ENCODE data around the gene CACNG7. TPM values are rescaled to one million over a fixed set of nuclear protein-coding genes. Genes with fewer than 3 reads are reported as not detected.

CACNG7 gene
- total RNA-seq, 4 donors from 2014 or later, result not detected

DNA sequence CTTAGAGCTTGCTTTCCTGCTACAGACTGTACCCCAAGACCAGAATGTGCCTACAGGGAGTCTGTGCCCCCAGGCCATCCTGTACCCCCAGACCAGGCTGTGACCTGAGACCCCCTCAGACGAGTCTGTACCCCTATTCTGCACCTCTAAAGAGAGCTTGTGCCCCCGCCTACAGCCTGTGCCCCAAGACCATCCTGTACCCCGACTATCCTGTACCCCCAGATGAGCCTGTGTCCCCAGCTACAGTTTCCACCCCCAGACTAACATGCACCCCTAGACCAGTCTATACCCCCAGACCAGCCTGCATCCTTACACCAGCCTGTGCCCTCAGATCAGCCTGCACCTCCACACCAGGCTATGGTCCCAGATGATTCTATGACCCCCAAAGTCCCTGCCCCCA lies 84.4 kb downstream of the CACNG7 start:
- Histone ChIP-seq H3K4me1 (peaks cover 3 to 13% (median 5%) of the 10 kb centered on the region in 3 donors), H3K27ac (no peak overlapping the region), H3K36me3 (no peaks in the 10 kb centered on the region), H3K9me3 (no peaks in the 10 kb centered on the region), H3K27me3 (peaks cover 0 to 88% (median 9%) of the 10 kb centered on the region in 4 donors), H3K4me3 (no peak overlapping the region)
- WGBS, 2 donors, result 40 to 62% methylated on average over 3 of the region's 3 CpGs
- intact Hi-C loops (cut with DNase I), result no loop called here
- no peak for DNase-seq
- no peak for TF ChIP-seq POLR2A (IDR thresholded peaks at IDR 0.05)
- TF ChIP-seq, protein P1, sequence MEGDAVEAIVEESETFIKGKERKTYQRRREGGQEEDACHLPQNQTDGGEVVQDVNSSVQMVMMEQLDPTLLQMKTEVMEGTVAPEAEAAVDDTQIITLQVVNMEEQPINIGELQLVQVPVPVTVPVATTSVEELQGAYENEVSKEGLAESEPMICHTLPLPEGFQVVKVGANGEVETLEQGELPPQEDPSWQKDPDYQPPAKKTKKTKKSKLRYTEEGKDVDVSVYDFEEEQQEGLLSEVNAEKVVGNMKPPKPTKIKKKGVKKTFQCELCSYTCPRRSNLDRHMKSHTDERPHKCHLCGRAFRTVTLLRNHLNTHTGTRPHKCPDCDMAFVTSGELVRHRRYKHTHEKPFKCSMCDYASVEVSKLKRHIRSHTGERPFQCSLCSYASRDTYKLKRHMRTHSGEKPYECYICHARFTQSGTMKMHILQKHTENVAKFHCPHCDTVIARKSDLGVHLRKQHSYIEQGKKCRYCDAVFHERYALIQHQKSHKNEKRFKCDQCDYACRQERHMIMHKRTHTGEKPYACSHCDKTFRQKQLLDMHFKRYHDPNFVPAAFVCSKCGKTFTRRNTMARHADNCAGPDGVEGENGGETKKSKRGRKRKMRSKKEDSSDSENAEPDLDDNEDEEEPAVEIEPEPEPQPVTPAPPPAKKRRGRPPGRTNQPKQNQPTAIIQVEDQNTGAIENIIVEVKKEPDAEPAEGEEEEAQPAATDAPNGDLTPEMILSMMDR (IDR thresholded peaks at IDR 0.05), result no peak

Other genes starting within 250 kb of the CACNG7 start
- gene NLRP12, start 85.0 kb upstream of the CACNG7 start, total RNA-seq, result under 1 TPM in 2 of 4 donors, not detected in 2; 0.19 to 0.59 TPM
- gene MYADM, start 41.4 kb upstream of the CACNG7 start, total RNA-seq, result 10 to 100 TPM in 1 of 4 donors, 1 to 10 TPM in 3; 4.1 to 30.7 (median 7.8) TPM
- not detected for gene PRKCG, start 27.1 kb upstream of the CACNG7 start, total RNA-seq
- gene CACNG8, start 53.7 kb downstream of the CACNG7 start, total RNA-seq, result not detected
- 1 to 10 TPM in 1 of 4 donors, not detected in 3; 1.4 TPM for gene CACNG6, start 82.4 kb downstream of the CACNG7 start, total RNA-seq
- not detected for gene VSTM1, start 154.6 kb downstream of the CACNG7 start, total RNA-seq
- not detected for gene TARM1, start 172.1 kb downstream of the CACNG7 start, total RNA-seq
- 1 to 10 TPM in 2 of 4 donors, under 1 TPM in 1, not detected in 1; 0.70 to 1.6 (median 1.3) TPM for gene OSCAR, start 191.5 kb downstream of the CACNG7 start, total RNA-seq
- 10 to 100 TPM; 20.9 to 29.5 (median 25.4) TPM for gene NDUFA3, start 193.6 kb downstream of the CACNG7 start, total RNA-seq
- gene TFPT, start 206.4 kb downstream of the CACNG7 start, total RNA-seq, result 1 to 10 TPM; 6.1 to 9.0 (median 7.4) TPM
- gene PRPF31, start 206.5 kb downstream of the CACNG7 start, total RNA-seq, result 10 to 100 TPM; 41.8 to 49.2 (median 43.2) TPM
- gene CNOT3, start 228.5 kb downstream of the CACNG7 start, total RNA-seq, result 10 to 100 TPM; 18.0 to 27.9 (median 18.7) TPM

Measured in esophagus squamous epithelium (tissue), 5 donors.